Esophagus squamous epithelium (tissue), 4 donors: ENCODE data around the gene SRGAP2C.
"Not testable (repeated sequence)": the region's sequence is repeated elsewhere in the genome, so short reads cannot be mapped to it uniquely, and the experiment has no call there.

Experiments
- CTCF ChIP-seq, 6 experiments: fragments of 450-650 bp in 4 of 6; fragments of 200-600 bp in 2 of 6; sonication (generic) in 2 of 6; IDR thresholded peaks; one replicate each; pipeline ENCODE4 v1.5.1; 2016 to 2019; ENCODE audit warnings: antibody characterized with exemption in 6 of 6, mild to moderate bottlenecking in 4 of 6, moderate library complexity in 4 of 6
- POLR2A ChIP-seq, 4 donors: fragments of 450-650 bp; IDR thresholded peaks; one replicate each; pipeline ENCODE4 v1.6.1; 2017; ENCODE audit warnings: antibody characterized with exemption in 4 of 4, mild to moderate bottlenecking in 4 of 4, moderate library complexity in 3 of 4

GRCh38 chr1:121362234-121362883, 177.6 kb downstream of the SRGAP2C start:
- TF ChIP-seq POLR2A, CTCF (IDR thresholded peaks at IDR 0.05): not testable (repeated sequence)
